ENCODE data around the gene CWC22.

- TF ChIP-seq CTCF (IDR thresholded peaks at IDR 0.05; ENCODE audit: low read length), result no peak
- TF ChIP-seq EZH2 (optimal IDR thresholded peaks at IDR 0.05; ENCODE audit: low read depth, low read length), result no peak
- no peak for TF ChIP-seq EZH2phosphoT487 (IDR thresholded peaks at IDR 0.05; ENCODE audit: low read length)
Measured at GRCh38 chr2:179987916-179988315, 19.2 kb downstream of the CWC22 start.

All from MM.1S (cell line).